Bronchial epithelial cell (primary cell): ENCODE measurements around the gene WDR81. TPM values are rescaled to one million over a fixed set of nuclear protein-coding genes. Genes with fewer than 3 reads are reported as not detected.

Experiments
- DNase-seq: peaks from one replicate; pipeline ENCODE4 v3.0.0-alpha.2; 2010; ENCODE audit warnings: low read depth
- FAIRE-seq: peaks from 2 replicates; lab custom pipeline; 2011; peaks lifted over from hg19 to GRCh38; lab: Jason Lieb, UNC
- H3K27me3 ChIP-seq: 2 replicates; pipeline ENCODE4 v1.5.1; 2011; ENCODE audit warnings: low read length; ENCODE audit not compliant: control insufficient read depth, insufficient read depth
- H3K36me3 ChIP-seq: 2 replicates; pipeline ENCODE4 v1.5.1; 2011; ENCODE audit warnings: low read length; ENCODE audit not compliant: control insufficient read depth, insufficient read depth
- H3K4me3 ChIP-seq: 2 replicates; pipeline ENCODE4 v1.5.1; 2011; ENCODE audit warnings: mild to moderate bottlenecking, low read depth, low read length, control low read depth
- total RNA-seq: library from RNA; depleted of rRNA; stranded (reverse); fragments of >200 nt; gene quantifications from 2 replicates; pipeline ENCODE4 v1.2.1, GENCODE V29; 2014
- TF ChIP-seq, protein P1 (sequence below): IDR thresholded peaks from 2 replicates; pipeline ENCODE4 v1.5.1; 2011; ENCODE audit warnings: mild to moderate bottlenecking, moderate library complexity, low read length, control low read depth, inconsistent platforms; ENCODE audit not compliant: insufficient read depth, severe bottlenecking

The WDR81 gene
- total RNA-seq, 1 donor from 2014 or later, result 21.6 TPM

DNA sequence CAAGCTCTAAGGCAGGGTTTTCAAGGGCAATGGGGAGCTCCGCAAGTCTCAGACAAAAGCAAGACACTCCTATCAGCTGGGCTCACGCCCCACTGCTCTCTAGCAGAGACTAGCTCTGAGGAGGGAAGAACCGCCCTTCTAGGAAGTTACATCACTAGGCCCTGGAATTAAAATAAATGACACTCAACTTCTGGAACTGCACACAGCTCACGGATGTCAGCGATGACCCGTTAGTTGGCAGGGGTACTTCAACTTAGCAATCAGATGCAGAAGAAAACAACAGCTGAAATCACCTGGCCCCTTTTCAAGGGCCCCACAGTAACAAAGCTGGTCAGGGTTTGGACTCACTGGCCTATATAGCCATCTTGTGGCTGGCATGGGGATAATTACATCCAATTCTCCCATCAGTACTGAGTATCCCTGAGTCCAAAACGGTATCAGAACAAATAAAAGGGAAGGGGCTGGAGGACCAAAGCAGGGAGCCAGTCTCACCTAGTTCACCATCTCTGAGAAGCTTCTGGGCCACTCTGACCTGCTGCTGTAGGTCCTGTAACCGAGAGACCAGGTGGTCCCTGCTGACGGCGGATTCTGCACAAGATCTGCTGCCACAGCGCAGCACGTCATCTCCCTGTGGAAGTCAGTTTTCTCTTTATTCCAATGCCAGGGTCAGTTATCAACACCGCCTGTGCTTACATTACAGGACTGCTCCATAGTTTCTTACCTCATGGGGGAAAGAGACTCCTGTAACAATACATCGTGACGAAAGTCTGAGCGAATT, 59.5 kb downstream of the WDR81 start:
- DNase-seq (peak; percentile 71), FAIRE-seq (peak; percentile 75)
- H3K4me3 ChIP-seq, result no peak overlapping the region

DNA sequence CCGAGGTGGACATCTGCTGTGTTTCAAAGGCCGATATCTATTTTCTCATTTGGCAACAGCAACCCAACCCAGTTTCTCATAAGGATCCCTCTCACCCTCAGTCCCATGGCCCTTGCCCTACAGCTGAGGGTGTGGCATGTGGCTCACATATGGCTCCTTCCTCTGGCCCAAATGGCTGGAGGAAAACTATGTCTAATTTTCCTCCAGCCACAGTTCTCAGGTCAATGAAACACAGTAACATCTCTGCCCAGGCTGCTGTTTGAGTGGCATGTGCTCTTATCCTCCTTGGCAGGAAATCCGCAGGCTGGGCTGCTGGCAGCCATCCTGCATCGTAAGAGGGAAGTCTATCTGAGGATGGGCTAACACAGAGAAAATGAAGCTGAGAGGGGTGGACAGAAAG, 61.4 kb downstream of the WDR81 start:
- Histone ChIP-seq H3K27me3 (no peaks in the 10 kb centered on the region), H3K4me3 (no peak overlapping the region), H3K36me3 (peaks cover 6% of the 10 kb centered on the region)
- DNase-seq (no peak), FAIRE-seq (no peak)
- TF ChIP-seq, protein P1, sequence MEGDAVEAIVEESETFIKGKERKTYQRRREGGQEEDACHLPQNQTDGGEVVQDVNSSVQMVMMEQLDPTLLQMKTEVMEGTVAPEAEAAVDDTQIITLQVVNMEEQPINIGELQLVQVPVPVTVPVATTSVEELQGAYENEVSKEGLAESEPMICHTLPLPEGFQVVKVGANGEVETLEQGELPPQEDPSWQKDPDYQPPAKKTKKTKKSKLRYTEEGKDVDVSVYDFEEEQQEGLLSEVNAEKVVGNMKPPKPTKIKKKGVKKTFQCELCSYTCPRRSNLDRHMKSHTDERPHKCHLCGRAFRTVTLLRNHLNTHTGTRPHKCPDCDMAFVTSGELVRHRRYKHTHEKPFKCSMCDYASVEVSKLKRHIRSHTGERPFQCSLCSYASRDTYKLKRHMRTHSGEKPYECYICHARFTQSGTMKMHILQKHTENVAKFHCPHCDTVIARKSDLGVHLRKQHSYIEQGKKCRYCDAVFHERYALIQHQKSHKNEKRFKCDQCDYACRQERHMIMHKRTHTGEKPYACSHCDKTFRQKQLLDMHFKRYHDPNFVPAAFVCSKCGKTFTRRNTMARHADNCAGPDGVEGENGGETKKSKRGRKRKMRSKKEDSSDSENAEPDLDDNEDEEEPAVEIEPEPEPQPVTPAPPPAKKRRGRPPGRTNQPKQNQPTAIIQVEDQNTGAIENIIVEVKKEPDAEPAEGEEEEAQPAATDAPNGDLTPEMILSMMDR, result no peak

More for the DNA sequence above, 59.5 kb downstream of the WDR81 start:
- H3K27me3 ChIP-seq, result no peaks in the 10 kb centered on the region
- H3K36me3 ChIP-seq, result peaks cover 6% of the 10 kb centered on the region
- TF ChIP-seq, protein P1, result peak; percentile 72

DNA sequence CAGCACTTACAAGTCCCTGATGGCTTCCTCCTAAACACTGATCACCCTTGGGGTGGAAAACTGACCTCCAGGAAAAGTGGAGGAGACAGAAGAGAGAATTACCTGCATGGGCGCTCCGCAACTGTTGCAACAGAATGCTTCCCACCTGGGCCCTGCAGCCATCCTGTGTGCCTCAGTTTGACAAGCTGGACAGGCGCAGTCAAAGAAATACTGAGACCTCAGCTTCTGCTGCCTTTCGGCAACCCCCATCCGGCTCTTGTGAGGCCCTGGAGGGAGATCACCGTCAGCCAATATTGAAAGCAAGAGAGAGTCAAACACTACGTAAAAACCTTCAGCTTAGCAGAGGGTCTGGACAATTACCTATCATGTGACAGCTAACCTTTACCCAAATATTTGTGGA, 62.2 kb downstream of the WDR81 start:
- FAIRE-seq (no peak), DNase-seq (no peak)
- TF ChIP-seq, protein P1, result no peak
- Histone ChIP-seq H3K36me3 (peaks cover 4% of the 10 kb centered on the region), H3K27me3 (no peaks in the 10 kb centered on the region), H3K4me3 (no peak overlapping the region)

DNA sequence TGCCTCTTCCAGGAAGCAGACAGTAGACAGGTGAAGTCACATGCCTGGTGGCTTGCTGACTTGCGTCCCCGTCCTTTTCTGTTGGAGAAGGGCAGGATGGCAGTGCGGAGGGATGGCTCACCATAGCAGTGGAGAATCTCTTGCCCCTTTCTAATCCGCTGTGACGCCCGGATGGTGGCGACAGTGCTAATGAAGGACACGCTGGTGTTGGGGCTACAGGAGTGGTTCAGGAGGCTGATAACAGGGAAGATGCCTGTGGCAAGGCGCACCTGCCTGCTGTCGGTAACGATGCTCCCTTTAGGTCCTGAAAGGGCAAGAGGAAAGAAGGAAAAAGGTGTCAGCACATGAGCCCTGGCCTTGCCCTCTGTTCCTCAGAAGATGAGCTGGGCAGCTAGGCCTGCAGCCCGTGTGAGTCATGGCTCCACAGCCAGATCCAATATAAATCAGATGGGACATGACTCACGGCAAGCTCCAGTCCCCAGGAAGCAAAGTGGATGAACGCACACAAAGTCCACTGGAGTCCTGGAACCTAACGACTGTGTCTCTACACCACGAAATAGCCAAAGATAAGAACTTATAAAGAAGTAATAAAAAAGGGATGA, 62.9 kb downstream of the WDR81 start:
- DNase-seq (peak; percentile 88), FAIRE-seq (peak; percentile 75)
- Histone ChIP-seq H3K27me3 (no peaks in the 10 kb centered on the region), H3K4me3 (no peak overlapping the region), H3K36me3 (peaks cover 4% of the 10 kb centered on the region)
- TF ChIP-seq, protein P1, result no peak

Other genes with a start within 250 kb of the WDR81 start
- gene MYO1C, start 232.0 kb upstream of the WDR81 start, total RNA-seq, result 80.3 and 90.5 TPM in 2 replicates
- gene INPP5K, start 208.1 kb upstream of the WDR81 start, total RNA-seq, result 20.1 and 31.6 TPM in 2 replicates
- 21.1 and 25.7 TPM in 2 replicates for gene PITPNA, start 161.9 kb upstream of the WDR81 start, total RNA-seq
- 2.4 and 2.9 TPM in 2 replicates for gene SLC43A2, start 95.9 kb upstream of the WDR81 start, total RNA-seq
- 0.38 and 0.53 TPM in 2 replicates for gene SCARF1, start 79.0 kb upstream of the WDR81 start, total RNA-seq
- 3.4 and 3.8 TPM in 2 replicates for gene RILP, start 74.8 kb upstream of the WDR81 start, total RNA-seq
- gene PRPF8, start 39.8 kb upstream of the WDR81 start, total RNA-seq, result 57.7 and 71.0 TPM in 2 replicates
- gene TLCD2, start 14.3 kb upstream of the WDR81 start, total RNA-seq, result 4.5 and 19.1 TPM in 2 replicates
- 0.79 and 1.5 TPM in 2 replicates for gene SERPINF2, start 18.2 kb downstream of the WDR81 start, total RNA-seq
- gene SERPINF1, start 37.4 kb downstream of the WDR81 start, total RNA-seq, result 51.3 and 112 TPM in 2 replicates
- 7.9 and 10.4 TPM in 2 replicates for gene SMYD4, start 105.2 kb downstream of the WDR81 start, total RNA-seq
- gene RPA1, start 105.3 kb downstream of the WDR81 start, total RNA-seq, result 33.2 and 36.9 TPM in 2 replicates